T1000 (cell line): ENCODE data around the gene MMEL1.

ENCODE experiments used
- DNase-seq: peaks from one replicate; lab custom pipeline; 2025; ENCODE audit warnings: mixed read lengths; lab: John Stamatoyannopoulos, UW

Gene MMEL1

GRCh38 chr1:2544093-2544874, 88.5 kb downstream of the MMEL1 start:
- no peak for DNase-seq

GRCh38 chr1:2543543-2544092, 89.2 kb downstream of the MMEL1 start:
- DNase-seq, result no peak

GRCh38 chr1:2542246-2542915, 90.4 kb downstream of the MMEL1 start:
- DNase-seq, result no peak

- no peak for DNase-seq
These were observed 91.1 kb downstream of the MMEL1 start for GRCh38 chr1:2541619-2542245.

- no peak for DNase-seq
These were observed 91.9 kb downstream of the MMEL1 start for GRCh38 chr1:2540816-2541492.
